GM12801 (cell line): ENCODE results near the gene EIF4G3.

Experiments
- TF ChIP-seq, protein P1 (sequence below): IDR thresholded peaks from one replicate; pipeline ENCODE4 v1.5.1; 2011; ENCODE audit warnings: control low read depth; ENCODE audit not compliant: insufficient read length; ENCODE audit errors: extremely low read depth

Gene EIF4G3

DNA sequence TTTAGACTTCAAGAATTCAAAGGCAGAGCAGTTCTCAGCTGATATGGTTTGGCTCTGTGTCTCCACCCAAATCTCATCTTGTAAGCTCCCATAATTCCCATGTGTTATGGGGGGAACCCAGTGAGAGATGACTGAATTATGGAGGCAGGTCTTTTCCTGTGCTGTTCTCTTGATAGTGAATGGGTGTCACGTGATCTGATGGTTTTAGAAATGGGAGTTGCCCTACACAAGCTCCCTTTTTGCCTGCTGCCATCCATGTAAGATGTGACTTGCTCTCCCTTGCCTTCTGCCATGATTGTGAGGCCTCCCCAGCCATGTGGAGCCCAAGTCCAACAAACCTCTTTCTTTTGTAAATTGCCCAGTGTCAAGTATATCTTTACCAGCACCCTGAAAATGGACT lies 146.5 kb downstream of the EIF4G3 start:
- TF ChIP-seq, protein P1, sequence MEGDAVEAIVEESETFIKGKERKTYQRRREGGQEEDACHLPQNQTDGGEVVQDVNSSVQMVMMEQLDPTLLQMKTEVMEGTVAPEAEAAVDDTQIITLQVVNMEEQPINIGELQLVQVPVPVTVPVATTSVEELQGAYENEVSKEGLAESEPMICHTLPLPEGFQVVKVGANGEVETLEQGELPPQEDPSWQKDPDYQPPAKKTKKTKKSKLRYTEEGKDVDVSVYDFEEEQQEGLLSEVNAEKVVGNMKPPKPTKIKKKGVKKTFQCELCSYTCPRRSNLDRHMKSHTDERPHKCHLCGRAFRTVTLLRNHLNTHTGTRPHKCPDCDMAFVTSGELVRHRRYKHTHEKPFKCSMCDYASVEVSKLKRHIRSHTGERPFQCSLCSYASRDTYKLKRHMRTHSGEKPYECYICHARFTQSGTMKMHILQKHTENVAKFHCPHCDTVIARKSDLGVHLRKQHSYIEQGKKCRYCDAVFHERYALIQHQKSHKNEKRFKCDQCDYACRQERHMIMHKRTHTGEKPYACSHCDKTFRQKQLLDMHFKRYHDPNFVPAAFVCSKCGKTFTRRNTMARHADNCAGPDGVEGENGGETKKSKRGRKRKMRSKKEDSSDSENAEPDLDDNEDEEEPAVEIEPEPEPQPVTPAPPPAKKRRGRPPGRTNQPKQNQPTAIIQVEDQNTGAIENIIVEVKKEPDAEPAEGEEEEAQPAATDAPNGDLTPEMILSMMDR = no peak

DNA sequence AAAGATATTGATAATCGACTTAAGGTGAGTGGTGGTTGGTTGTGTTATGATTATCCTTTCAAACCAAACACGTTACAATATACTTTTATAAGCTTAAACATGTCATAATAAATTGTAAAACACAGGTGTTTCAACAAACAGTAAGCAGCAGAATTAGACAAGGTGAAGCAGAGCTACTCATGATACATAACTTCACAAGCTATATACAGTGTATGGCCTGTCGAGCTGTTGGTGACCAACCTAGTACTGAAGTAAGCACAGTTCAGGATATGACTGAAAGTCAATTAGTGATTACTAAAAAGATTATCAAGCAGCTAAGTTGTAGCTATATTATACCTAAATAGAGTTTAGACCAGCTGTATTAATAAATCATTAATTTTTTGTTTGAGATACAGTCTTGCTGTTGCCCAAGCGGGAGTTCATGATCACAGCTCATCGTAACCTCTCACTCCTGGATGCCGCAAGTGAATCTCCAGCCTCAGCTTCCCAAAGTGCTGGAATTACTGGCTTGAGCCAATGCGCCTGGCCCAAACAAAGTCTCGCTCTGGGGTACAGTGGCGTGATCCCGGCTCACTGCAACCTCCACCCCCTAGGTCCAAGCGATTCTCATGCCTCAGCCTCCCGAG lies 148.1 kb downstream of the EIF4G3 start:
- TF ChIP-seq, protein P1 = no peak

DNA sequence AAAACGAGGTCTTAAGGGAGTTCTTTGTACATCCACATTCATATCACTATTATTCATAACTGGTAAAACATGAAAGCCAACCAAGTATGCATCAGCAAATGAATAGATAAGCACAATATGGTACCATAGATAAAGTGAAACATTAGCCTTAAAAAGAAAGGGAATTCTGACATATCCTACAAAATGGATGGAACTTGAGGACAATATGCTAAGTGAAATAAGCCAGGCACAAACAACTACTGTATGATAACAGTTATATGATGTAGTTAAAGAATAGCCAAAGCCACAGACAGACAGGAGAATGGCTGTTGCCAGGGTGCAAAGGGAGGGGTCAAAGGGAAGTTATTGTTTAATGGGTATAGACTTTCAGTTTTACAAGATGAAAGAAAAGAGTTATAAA lies 148.9 kb downstream of the EIF4G3 start:
- TF ChIP-seq, protein P1 = no peak

DNA sequence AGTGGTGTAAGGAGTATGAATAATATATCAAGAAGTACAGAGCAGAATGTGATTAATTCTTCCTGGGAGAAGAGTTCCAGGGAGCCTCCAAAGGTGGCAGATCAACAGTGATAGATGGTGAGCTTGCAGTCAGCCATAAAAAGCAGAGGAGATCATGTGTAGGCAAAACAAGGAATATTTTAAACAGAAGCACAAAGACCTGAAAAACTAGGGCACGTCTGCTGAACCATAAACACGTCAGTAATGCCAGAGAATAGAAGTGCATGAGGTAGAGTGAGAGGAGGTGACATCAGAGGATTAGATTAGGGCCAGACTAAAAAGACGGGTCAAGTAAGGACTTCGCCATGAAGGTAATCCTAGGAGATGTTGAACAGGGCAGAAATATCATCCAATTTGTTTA lies 151.8 kb downstream of the EIF4G3 start:
- TF ChIP-seq, protein P1 = no peak

DNA sequence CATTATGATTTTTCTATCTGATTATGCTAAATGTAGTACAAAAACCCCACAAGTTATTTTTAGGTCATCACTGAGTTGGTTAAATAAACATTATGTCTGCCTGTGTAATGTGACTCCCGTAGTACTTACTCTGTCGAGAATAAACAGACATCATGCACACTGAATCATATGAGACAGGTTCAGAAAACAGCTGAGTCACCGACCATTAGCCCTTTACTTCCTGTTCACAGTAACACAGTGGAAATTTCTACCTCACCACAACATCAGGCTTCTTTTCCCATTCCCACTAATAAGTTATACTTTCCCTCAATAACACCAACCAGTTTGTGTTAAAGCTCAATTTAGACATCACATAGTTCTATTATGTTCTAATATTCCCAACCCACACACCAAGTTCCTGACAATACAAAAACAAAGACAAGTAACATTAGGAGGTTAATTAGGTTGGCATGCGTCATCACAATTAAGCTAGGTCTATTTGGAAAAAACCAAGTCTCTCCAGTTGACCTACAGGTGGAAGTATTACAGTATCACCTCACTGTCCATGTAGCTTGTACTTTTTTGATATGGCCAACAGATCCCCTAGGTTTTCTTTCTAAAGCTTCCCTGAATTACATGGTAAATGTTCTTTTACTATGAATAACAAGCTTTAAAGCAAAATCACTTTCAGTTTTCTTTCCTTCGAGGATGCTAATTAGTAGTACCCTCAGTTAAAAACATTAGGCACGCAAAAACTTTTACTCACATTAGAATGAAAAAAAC lies 154.2 kb downstream of the EIF4G3 start:
- TF ChIP-seq, protein P1 = no peak

DNA sequence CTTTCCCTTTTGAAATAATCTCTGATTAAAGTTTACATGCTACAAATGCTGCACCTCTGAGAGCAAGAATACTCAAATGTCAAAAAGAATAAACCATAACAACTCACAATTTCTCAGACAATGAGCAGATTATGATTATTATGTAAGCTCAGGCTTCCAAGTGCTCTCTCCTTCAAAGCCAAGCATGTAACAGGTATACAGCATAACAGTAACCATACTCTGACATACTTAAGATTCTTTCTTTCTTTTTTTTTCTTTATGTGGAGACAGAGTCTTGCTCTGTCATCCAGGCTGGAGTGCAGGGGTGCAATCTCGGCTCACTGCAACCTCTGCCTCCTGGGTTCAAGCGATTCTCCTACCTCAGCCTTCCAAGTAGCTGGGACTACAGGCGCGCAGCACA lies 155.4 kb downstream of the EIF4G3 start:
- TF ChIP-seq, protein P1 = no peak

DNA sequence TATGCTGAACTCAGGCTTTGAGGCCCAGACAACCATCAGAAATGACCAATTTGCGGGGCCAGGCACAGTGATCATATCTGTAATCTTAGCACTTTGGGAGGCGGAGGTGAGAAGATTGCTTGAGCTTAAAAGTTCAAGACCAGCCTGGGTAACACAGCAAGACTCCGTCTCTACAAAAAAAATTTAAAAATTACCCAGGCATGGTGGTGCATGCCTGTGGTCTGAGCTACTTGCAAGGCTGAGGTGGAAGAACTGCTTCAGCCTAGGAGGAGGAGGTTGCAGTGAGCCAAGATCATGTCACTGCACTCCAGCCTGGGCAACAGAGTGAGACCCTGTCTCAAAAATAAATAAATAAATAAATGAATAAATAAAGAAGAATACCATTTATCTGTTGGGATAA lies 156.5 kb downstream of the EIF4G3 start:
- TF ChIP-seq, protein P1 = no peak
